ENCODE results near the gene CSAG2.

GRCh38 chrX:152725409-152725808, 16.3 kb upstream of the CSAG2 start:
- TF ChIP-seq EP300 (IDR thresholded peaks at IDR 0.05) (no peak), POLR2AphosphoS5 (IDR thresholded peaks at IDR 0.05) (no peak), POLR2A (IDR thresholded peaks at IDR 0.05) (no peak)
- TF ChIP-seq, protein P1, sequence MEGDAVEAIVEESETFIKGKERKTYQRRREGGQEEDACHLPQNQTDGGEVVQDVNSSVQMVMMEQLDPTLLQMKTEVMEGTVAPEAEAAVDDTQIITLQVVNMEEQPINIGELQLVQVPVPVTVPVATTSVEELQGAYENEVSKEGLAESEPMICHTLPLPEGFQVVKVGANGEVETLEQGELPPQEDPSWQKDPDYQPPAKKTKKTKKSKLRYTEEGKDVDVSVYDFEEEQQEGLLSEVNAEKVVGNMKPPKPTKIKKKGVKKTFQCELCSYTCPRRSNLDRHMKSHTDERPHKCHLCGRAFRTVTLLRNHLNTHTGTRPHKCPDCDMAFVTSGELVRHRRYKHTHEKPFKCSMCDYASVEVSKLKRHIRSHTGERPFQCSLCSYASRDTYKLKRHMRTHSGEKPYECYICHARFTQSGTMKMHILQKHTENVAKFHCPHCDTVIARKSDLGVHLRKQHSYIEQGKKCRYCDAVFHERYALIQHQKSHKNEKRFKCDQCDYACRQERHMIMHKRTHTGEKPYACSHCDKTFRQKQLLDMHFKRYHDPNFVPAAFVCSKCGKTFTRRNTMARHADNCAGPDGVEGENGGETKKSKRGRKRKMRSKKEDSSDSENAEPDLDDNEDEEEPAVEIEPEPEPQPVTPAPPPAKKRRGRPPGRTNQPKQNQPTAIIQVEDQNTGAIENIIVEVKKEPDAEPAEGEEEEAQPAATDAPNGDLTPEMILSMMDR (IDR thresholded peaks at IDR 0.05), result no peak

Data from sigmoid colon (tissue), 4 donors.